GM18526 (cell line): ENCODE data around the gene DGKG.

Experiments used
- POLR2A ChIP-seq: IDR thresholded peaks from 3 replicates; pipeline ENCODE4 v1.6.1; 2011; ENCODE audit not compliant: insufficient read length; ENCODE audit errors: extremely low read depth

Gene DGKG

DNA sequence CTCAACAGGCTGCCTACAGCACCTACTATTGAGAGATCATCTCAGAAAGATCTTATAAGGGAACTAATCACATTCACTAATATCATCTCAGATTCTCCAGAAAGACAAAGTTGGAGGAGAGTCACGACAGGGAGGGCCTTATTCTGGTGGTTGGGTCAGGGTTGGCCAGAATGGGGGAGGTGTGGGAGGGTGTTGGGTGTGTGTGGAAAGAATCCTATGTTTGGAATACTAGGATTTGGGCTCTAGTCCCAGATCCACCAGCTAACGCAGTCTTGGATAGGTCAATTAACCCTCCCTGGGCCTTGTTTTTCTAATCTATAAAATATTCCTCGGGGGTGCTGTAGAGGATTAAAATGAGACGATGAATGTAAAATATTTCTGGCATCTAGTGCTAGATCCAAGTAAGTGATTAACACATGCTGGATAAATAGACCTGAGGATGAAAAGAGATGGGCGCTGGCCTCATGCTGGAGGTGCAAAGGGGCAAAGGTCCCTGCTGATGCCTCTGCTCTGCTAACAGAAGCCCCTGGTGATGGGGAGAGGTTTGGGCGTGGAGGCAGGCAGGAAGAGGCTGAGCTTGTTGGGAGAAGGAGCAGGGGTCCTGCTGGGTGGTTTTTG is 185.6 kb downstream of the DGKG start:
- TF ChIP-seq POLR2A, result no peak

DNA sequence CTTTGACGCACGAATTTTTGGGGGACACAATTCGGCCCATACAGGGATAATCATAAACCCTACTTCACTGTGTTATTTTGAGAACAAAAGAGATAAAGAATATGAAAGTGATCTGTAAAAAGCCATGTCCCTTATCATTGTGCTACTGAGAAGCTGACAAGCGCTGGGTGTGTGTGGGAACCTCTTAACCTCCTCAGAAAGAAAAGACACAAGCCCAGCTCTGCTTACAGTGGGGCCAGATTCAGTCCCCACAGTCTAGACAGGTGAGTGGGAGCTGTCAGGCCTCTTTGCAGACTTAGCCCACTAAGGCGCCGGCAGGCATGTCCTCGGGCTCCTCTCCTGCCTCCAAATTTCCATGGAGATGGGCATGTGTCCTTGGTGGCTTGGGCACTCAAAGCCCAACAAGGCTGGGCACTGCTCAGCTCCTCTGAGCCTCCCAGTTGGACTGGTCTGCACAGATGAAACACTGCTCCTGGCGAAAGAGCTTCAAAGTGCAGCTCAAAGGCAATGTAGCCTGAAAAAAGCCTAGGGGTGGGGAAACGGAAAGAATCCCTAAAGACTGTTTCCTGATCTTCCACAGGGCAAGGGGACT is 188.7 kb downstream of the DGKG start:
- TF ChIP-seq POLR2A, result no peak

DNA sequence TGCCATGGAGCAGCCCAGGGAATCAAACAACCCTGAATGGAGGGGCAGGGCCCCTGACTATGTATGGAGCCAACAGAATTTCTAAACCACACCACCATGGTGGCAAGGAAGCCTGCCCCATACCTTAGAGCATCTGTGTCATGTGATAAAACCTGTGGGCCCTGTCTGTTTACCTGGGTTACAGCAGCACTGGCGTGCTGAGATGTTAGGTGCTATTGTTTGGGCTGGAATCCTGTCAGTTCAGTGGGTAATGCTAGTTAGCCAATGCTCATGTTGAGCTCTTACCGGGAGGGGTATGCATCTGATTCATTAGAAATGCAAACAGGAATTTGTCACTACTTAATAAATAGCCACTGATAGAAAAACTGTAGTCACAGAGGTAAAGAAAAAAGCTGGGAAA is 189.7 kb downstream of the DGKG start:
- TF ChIP-seq POLR2A, result no peak

DNA sequence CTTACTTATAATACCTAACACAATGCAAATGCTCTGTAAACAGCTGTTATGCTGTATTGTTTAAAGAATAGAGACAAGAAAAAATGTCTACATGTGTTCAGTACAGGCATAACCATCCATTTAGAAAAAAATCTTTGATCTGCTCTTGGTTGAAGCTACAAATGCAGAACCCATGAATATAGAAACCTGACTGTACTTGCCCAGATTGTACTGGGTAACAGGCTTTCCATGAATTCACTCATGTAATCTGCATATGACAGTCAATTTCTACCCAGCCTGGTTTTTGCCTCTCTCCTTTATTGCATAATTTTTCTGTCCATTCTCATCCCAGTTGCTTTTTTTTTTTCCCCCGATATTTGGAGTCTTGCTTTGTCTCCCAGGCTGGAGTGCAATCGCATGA is 190.5 kb downstream of the DGKG start:
- no peak for TF ChIP-seq POLR2A

DNA sequence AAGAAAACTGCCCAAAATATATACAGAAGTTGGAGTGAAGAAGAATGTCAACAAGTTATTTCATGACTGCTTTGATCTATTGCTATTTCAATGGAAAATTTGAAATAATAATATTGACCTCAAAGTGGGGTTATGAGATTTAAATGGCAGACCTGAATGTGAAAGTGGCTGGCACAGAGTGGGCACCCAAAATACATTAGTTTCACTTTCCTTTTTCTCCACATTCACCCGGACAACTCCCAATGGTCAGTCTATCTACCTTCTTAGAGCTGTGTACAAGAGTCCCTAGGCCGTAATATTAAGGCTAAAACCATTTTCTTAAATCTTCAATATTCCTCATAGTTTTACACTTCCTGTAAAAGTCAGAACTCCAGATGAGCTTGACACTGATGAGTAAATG is 191.5 kb downstream of the DGKG start:
- TF ChIP-seq POLR2A, result no peak

DNA sequence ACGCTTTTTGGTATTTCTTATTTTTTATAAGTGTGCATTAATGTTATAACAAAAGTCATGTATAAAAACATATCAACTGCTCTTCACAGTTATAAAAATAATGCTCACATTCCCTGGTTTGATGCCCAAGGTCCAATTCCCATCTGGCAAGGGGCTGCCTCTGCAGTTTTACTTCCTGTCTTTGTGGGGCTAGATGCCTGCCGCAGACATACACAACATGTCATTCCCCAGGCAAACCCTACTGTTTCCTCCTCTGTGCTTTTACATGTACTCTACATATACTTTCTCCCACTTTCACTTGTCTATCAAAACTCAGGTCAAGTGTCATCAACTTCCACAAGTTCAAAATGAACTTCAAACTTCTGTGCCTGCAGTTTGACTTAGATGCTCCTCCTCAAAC is 192.7 kb downstream of the DGKG start:
- TF ChIP-seq POLR2A, result no peak

DNA sequence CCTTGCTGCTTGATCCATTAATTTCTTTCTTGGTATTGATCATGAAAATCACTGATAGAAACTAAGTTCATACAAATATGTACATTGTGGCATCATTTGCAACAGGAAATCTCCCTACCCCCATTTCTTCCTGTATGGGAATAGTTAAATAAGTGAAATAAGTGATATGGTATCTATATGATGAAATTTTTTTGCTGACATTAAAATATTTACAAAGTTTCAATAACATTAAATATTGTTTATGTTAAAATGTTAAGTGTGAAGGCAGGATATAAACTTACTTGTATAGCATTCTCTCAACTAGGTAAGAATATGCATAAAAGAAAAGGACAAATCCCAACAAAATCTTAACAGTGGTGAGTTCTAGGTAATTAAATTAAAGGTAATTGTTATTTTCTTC is 193.1 kb downstream of the DGKG start:
- TF ChIP-seq POLR2A, result no peak

DNA sequence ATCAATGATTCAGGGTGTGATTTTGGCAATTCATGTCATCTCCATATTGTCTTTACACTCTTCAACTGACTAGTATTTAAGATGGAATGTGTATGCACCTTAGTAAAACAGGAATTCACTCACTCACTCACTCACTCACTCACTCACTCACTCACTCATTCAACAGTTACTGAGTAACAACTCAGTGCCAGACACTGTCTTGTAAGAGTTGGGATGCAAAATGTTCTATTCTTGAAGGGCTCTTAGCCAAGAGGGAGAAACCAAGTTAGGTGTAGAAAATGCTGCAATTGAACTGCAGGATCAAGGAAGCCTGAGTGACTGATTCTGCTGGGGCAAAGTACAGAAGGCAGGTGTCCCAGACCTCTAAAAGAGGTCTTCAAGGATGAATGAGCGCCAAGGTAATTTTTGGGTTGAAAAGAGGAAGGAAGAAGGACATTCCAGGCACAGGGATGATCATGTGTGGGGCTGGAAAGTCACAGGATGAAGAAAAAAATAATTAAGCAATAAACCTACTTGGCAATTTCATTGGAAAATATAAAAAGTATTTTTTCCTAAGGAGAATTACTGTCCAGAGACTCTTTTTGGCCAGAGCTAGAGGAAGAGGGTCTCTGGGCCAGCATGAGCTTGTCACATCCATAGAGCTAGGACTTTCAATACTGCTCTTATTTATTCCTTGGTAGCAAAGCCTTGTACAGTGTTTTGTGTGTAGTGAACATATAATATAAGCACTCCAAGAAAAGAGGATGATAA is 194.2 kb downstream of the DGKG start:
- TF ChIP-seq POLR2A, result no peak

DNA sequence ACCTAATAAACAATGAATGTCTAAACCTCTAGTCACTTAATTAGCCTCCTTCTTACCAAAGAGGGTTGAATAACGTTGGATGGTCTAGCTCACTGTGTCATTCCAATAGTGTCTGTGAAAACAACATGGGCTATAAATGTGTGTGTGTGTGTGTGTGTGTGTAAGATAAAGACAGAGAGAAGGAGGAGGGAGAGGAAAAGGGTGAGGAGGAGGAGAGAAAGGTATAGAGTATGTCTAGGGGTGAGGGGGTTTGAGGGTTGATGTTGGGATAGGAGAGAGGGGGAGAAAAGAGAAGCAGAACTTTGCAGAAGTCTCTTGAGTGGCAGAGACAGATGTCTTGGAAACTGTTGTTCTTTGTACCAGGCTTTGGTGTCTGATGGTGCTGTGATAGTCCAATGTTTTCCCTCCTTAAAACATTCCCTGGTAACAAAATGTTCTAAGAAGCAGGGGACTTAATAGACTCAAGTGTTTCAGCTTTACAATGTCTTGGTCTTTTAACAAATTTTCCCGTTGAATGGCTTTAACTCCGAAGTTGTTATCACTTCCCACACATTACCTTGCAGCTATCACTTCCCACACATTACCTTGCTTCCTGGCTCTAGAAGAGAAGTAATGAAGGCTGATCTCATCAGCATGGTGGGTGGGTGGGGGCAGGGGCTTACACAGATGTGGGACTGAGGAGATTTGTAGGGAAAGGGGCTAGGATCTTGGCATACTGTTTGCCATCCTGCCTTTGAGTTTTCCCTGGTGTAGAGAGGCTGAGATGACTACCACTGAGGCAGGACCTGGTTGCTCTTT is 195.3 kb downstream of the DGKG start:
- TF ChIP-seq POLR2A, result no peak

DNA sequence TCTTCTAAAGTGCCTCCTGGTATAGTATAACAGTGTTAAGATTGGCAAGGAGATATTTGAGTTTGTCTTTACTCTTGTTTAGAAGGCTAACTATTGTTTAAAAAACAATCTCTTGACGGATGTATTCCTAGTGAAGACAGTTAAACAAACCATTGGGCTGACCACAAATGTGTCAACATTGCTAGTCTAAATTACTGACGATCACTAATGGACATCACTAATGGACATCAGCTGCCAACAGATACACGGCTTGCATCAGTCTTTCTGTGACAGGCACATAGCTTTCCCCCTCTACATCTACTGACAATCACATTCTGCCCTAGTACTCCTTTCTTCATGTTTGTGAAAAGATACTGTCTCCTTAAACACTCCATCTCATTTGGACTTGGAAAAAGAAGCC is 196.0 kb downstream of the DGKG start:
- no peak for TF ChIP-seq POLR2A

DNA sequence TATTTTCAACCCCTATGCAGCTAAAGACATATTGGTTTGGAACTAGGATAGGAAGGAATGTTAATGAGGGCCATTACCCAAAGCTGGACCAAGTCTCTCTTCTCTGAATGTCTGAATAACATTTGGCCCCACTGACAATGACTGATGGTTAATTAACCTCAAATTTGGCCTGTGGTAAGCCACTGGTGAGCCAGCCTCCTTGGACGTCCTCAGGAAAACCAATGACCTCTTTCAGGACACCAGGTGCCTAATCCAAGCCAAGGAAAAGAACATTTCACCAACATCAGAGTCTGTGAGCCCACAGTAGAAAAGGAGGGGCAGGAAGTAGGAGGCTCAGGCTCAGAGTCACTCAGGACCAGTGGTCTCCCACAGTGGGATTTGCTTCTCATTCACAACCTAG is 196.7 kb downstream of the DGKG start:
- TF ChIP-seq POLR2A, result no peak

DNA sequence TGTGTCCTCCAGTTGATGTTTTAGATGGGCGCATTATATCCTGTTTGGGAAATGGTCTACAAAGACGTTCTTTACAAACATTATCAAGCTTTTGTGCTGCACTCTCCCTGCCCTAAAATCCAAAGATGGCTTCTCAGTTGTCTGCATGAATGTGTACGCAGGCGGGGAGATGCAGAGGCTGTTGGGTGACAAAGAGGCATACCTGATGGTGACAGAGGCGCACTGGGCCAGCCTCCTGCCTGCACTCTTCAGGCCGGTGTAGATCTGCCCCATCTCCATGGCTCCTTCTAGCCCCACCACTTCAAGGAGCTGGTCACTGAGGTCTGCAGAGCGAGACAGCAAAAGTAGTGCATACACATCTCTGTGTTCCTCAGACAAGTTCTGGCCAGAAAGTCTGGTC is 197.3 kb downstream of the DGKG start:
- TF ChIP-seq POLR2A, result no peak

DNA sequence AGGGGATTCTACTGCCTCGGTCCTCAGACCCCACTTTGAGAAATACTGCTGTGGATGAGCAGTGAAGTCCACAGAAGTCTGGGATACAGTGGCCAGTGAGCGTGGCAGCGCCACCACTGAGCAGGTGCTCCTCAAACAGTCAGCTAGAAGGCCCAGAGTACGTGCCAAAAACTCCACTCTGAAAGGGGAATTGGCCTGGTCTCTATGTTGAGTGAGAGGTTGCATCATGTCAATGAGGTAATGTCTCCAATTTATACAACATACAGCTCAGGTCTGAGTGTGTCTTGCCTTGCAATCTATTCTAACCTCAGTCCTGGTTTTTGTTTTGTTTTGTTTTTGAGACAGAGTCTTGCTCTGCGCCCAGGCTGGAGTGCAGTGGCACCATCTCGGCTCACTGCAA is 199.8 kb downstream of the DGKG start:
- no peak for TF ChIP-seq POLR2A

DNA sequence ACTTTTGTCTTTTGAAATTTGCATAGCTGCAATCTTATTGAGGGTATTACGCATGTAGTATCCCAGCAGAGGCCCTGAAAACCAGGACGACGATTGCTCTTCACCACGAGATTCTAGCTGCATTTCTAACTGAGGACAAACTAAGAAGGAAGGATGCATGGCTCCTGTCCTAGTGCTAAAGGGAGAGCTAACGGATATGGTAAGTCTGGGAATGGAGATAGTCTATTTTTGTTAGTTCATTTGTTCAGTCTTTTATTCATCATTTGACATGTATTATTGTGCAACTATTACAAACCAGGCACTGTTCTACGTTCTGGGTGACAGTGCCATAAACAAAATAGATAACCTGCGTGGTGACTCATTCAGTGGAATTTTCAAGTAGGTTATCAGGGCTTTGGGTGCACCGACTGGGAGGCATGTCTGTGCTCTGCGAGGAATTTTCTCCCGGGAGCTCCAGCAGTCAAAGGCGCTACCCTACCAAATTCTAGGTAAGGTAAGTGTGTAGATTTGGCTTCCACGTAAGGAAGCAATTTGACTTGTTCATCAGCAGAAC is 201.3 kb downstream of the DGKG start:
- TF ChIP-seq POLR2A, result no peak

DNA sequence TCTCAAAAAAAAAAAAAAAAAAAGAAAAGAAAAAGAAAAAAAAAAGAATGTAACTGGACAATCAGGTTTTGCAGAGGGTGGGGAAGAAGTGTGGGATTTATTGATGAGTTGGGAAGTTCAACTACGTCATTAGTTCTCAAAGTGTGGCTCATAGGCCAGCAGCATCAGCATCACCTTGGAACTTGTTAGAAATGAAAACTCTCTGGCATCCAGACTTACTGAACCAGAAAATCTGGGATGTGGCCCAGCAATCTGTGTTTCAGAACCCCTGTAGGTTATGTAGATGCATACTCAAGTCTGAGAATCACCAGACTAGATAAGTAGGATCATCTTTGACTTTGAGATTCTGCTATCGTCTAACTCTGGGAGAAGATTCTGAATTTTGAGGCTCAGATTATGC is 207.4 kb downstream of the DGKG start:
- no peak for TF ChIP-seq POLR2A
